Ovary (tissue), 9 donors: ENCODE data around the gene NAMPT. TPM values are rescaled to one million over a fixed set of nuclear protein-coding genes. Genes with fewer than 3 reads are reported as not detected.

Experiments used
- DNase-seq, 5 donors: peaks; one replicate each; pipeline ENCODE4 v3.0.0-alpha.2; 2019 to 2020
- H3K27ac ChIP-seq, 2 donors: fragments of 200-600 bp; one replicate each; pipeline versions ENCODE4 v1.5.1 to v1.8.0; 2019 to 2022
- H3K27me3 ChIP-seq: fragments of 200-600 bp; one replicate; pipeline ENCODE4 v1.8.0; 2022
- H3K36me3 ChIP-seq: fragments of 200-600 bp; sonication (generic); one replicate; pipeline ENCODE4 v1.5.1; 2019
- H3K4me1 ChIP-seq: one replicate; pipeline ENCODE4 v1.8.1; 2013; ENCODE audit warnings: mild to moderate bottlenecking, moderate library complexity; ENCODE audit not compliant: insufficient read depth
- H3K4me3 ChIP-seq: fragments of 200-600 bp; sonication (generic); one replicate; pipeline ENCODE4 v1.5.1; 2017
- H3K9me3 ChIP-seq, 2 donors: fragments of 200-600 bp in 1 of 2; sonication (generic) in 1 of 2; one replicate each; pipeline versions ENCODE4 v1.5.1 to v1.8.1; 2013 to 2019; ENCODE audit warnings: mild to moderate bottlenecking in 1 of 2, moderate library complexity in 1 of 2
- CTCF ChIP-seq, 3 donors: fragments of 450-650 bp in 2 of 3; fragments of 200-600 bp in 1 of 3; IDR thresholded peaks; one replicate each; pipeline versions ENCODE4 v1.5.1 to v1.8.0; 2016 to 2022; ENCODE audit warnings: antibody characterized with exemption in 3 of 3, mild to moderate bottlenecking in 1 of 3
- EP300 ChIP-seq: sonication (generic); formaldehyde crosslinking; IDR thresholded peaks from one replicate; pipeline ENCODE4 v1.6.1; 2017; ENCODE audit warnings: antibody characterized with exemption
- POLR2A ChIP-seq: fragments of 450-650 bp; IDR thresholded peaks from one replicate; pipeline ENCODE4 v1.6.1; 2017; ENCODE audit warnings: antibody characterized with exemption, mild to moderate bottlenecking, moderate library complexity
- WGBS, 3 donors: extraction: QIAGEN DNeasy Blood & Tissue Kit in 1 of 3; methylation state at CpG; one replicate each; pipeline versions ENCODE4 v1.1.5 to v1.1.7; 2013 to 2017; 5-methylcytosine and 5-hydroxymethylcytosine counted together
- intact Hi-C, 4 donors: fragments of 100-400 bp; cut with DNase I; formaldehyde crosslinking; loops; one replicate each; pipeline versions ENCODE4 v1.11.0 to v1.15.1; 2022 to 2023
- polyA plus RNA-seq, 2 donors: library from polyadenylated mRNA; stranded (reverse); fragments of 200-250 nt in 1 of 2; fragments of 350-450 nt in 1 of 2; fragmentation: Illumina TruSeq in 1 of 2; extraction: RNeasy Lipid Tissue Mini Kit (QIAGEN cat#74804) in 1 of 2; gene quantifications; one replicate each; pipeline ENCODE4 v1.2.3, GENCODE V29; 2013 to 2014
- total RNA-seq, 7 donors: library from RNA; depleted of rRNA in 2 of 7; stranded (reverse); fragments of >200 nt in 2 of 7; fragmentation: NEBNext Ultra II Directional in 3 of 7; extraction: Animal tissue kit (Norgen Biotek cat#: 25700) in 3 of 7; gene quantifications; one replicate each; pipeline versions ENCODE4 v1.1.0 to v1.2.4, GENCODE V29; 2016 to 2023
- donor health status: DM: no; HTN: no; CAD: no; lungs with moderate emphysema.
- donor health status: DM: no; HTN: no; CAD: no.
- donor health status: Bipolar disorder and iron deficiency.
- donor health status: DM: yes; HTN: yes; CAD: no.
- donor health status: DM: no; HTN: no; CAD: no.
- donor health status: DM: yes; HTN: yes; CAD: no.

NAMPT gene
- total and polyA plus RNA-seq, 9 donors = 39.5 to 609 (median 159) TPM

GRCh38 chr7:106281127-106281526, 3.7 kb downstream of the NAMPT start:
- Histone ChIP-seq H3K36me3 (no peaks in the 10 kb centered on the region), H3K4me3 (no peak overlapping the region), H3K4me1 (peaks cover 5% of the 10 kb centered on the region), H3K9me3 (no peaks in the 10 kb centered on the region), H3K27ac (no peak overlapping the region), H3K27me3 (no peaks in the 10 kb centered on the region)
- DNase-seq = no peak
- intact Hi-C loops = loop anchor here in 2 of 4 donors (5.0 to 10.0 kb wide), 3 partner anchors 106 to 184 kb away; no protein-coding TSS in a partner anchor
- TF ChIP-seq POLR2A (no peak), EP300 (no peak), CTCF (IDR thresholded peaks at IDR 0.05) (no peak)

- no peaks in the 10 kb centered on the region for H3K36me3 ChIP-seq
- H3K27ac ChIP-seq = no peak overlapping the region
- H3K27me3 ChIP-seq = no peaks in the 10 kb centered on the region
- H3K9me3 ChIP-seq = no peaks in the 10 kb centered on the region
- no peak for DNase-seq
- TF ChIP-seq EP300 = no peak
- no peak for TF ChIP-seq POLR2A
- no peak for TF ChIP-seq CTCF (IDR thresholded peaks at IDR 0.05)
- 92 to 99% (median 94%) methylated on average over 2 of the region's 2 CpGs for WGBS, 3 donors
- H3K4me1 ChIP-seq = peaks cover 2% of the 10 kb centered on the region
- intact Hi-C loops = loop anchor here in 2 of 4 donors (5.0 to 10.0 kb wide), 3 partner anchors 105 to 185 kb away; no protein-coding TSS in a partner anchor
- no peak overlapping the region for H3K4me3 ChIP-seq
These were observed 5.2 kb downstream of the NAMPT start for GRCh38 chr7:106279425-106280197.

- TF ChIP-seq POLR2A (no peak), CTCF (IDR thresholded peaks at IDR 0.05) (no peak), EP300 (no peak)
- Histone ChIP-seq H3K27me3 (no peaks in the 10 kb centered on the region), H3K9me3 (no peaks in the 10 kb centered on the region), H3K4me1 (peaks cover 2% of the 10 kb centered on the region), H3K27ac (no peak overlapping the region), H3K4me3 (no peak overlapping the region), H3K36me3 (no peaks in the 10 kb centered on the region)
- intact Hi-C loops = no loop called here
- no peak for DNase-seq
- 91 to 95% (median 94%) methylated on average over 2 of the region's 2 CpGs for WGBS, 3 donors
These were observed 6.1 kb downstream of the NAMPT start for GRCh38 chr7:106278695-106279094.

DNA sequence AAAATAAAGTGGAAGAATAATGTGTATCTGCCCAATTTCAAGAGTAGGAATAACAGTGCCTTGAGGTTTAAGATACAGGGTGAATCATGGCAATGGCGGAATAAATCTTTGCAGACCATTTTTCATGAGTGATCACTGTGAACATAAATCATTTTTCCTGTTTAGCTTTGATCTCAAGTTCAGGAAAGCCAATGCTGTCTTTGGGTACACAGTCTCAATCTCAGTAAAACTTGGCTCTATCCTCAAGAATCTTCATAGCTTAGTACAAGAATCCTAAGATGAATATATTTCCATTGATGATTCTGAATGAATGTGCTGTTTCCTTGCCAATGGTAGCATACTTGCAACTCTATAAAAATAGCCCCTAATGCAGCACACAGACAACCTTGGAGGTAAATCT, 6.8 kb downstream of the NAMPT start:
- Histone ChIP-seq H3K27me3 (no peaks in the 10 kb centered on the region), H3K4me3 (no peak overlapping the region), H3K36me3 (no peaks in the 10 kb centered on the region), H3K27ac (no peak overlapping the region), H3K9me3 (no peaks in the 10 kb centered on the region), H3K4me1 (peaks cover 2% of the 10 kb centered on the region)
- DNase-seq = no peak
- 86 to 96% (median 88%) methylated on average over 1 of the region's 1 CpG for WGBS, 3 donors
- intact Hi-C loops = no loop called here
- TF ChIP-seq CTCF (IDR thresholded peaks at IDR 0.05) = no peak
- TF ChIP-seq POLR2A = no peak
- no peak for TF ChIP-seq EP300
